GM11168 (cell line): ENCODE results near the gene NEO1.
"Not testable (repeated sequence)": the region's sequence is repeated elsewhere in the genome, so short reads cannot be mapped to it uniquely, and the experiment has no call there.

Experiments
- in situ Hi-C: fragments of 300-500 bp; cut with MboI; formaldehyde crosslinking; loops from one replicate; pipeline ENCODE4 v1.12.0; 2022; ENCODE audit warnings: low sequenced_read_pairs; ENCODE audit not compliant: unreplicated experiment

Gene NEO1

GRCh38 chr15:73174171-73174570 lies 121.9 kb downstream of the NEO1 start:
- in situ Hi-C loops, result no loop called here

- in situ Hi-C loops, result no loop called here
Measured at GRCh38 chr15:73175382-73175781, 123.1 kb downstream of the NEO1 start.

- in situ Hi-C loops, result no loop called here
Measured at GRCh38 chr15:73176598-73176997, 124.3 kb downstream of the NEO1 start.

GRCh38 chr15:73183071-73183470 lies 130.8 kb downstream of the NEO1 start:
- in situ Hi-C loops, result no loop called here

- in situ Hi-C loops, result no loop called here
Measured at GRCh38 chr15:73190189-73190601, 137.9 kb downstream of the NEO1 start.

GRCh38 chr15:73195166-73195565 lies 142.9 kb downstream of the NEO1 start:
- in situ Hi-C loops, result no loop called here

- in situ Hi-C loops, result no loop called here
Measured at GRCh38 chr15:73196113-73196512, 143.8 kb downstream of the NEO1 start.

GRCh38 chr15:73200339-73200738 lies 148.1 kb downstream of the NEO1 start:
- in situ Hi-C loops, result no loop called here

GRCh38 chr15:73210630-73211029 lies 158.4 kb downstream of the NEO1 start:
- in situ Hi-C loops, result no loop called here

- in situ Hi-C loops, result no loop called here
Measured at GRCh38 chr15:73212424-73212823, 160.2 kb downstream of the NEO1 start.

- in situ Hi-C loops, result not testable (repeated sequence)
Measured at GRCh38 chr15:73221450-73221849, 169.2 kb downstream of the NEO1 start.

- in situ Hi-C loops, result no loop called here
Measured at GRCh38 chr15:73225358-73226015, 173.2 kb downstream of the NEO1 start.

GRCh38 chr15:73226093-73226814 lies 174.0 kb downstream of the NEO1 start:
- in situ Hi-C loops, result no loop called here

- in situ Hi-C loops, result no loop called here
Measured at GRCh38 chr15:73227433-73228056, 175.3 kb downstream of the NEO1 start.

- in situ Hi-C loops, result no loop called here
Measured at GRCh38 chr15:73228128-73228646, 175.9 kb downstream of the NEO1 start.

- in situ Hi-C loops, result no loop called here
Measured at GRCh38 chr15:73231661-73232419, 179.6 kb downstream of the NEO1 start.

- in situ Hi-C loops, result no loop called here
Measured at GRCh38 chr15:73232776-73233175, 180.5 kb downstream of the NEO1 start.

- in situ Hi-C loops, result no loop called here
Measured at GRCh38 chr15:73233623-73234022, 181.4 kb downstream of the NEO1 start.

- in situ Hi-C loops, result no loop called here
Measured at GRCh38 chr15:73237910-73238309, 185.6 kb downstream of the NEO1 start.

- in situ Hi-C loops, result no loop called here
Measured at GRCh38 chr15:73239564-73240215, 187.4 kb downstream of the NEO1 start.
